22Rv1 (cell line): Measurements from ENCODE around the gene CCDC146.

Experiments used
- H3K27ac ChIP-seq: fragments of 450-650 bp; 2 replicates; pipeline ENCODE4 v1.5.1; 2017
- ZFX ChIP-seq: fragments of 450-650 bp; IDR thresholded peaks from 2 replicates; pipeline ENCODE4 v1.6.1; 2017; ENCODE audit warnings: antibody characterized with exemption, borderline replicate concordance
- TF ChIP-seq, protein P1 (sequence below): fragments of 450-650 bp; IDR thresholded peaks from 2 replicates; pipeline ENCODE4 v1.5.1; 2017; ENCODE audit warnings: mild to moderate bottlenecking

The CCDC146 gene

DNA sequence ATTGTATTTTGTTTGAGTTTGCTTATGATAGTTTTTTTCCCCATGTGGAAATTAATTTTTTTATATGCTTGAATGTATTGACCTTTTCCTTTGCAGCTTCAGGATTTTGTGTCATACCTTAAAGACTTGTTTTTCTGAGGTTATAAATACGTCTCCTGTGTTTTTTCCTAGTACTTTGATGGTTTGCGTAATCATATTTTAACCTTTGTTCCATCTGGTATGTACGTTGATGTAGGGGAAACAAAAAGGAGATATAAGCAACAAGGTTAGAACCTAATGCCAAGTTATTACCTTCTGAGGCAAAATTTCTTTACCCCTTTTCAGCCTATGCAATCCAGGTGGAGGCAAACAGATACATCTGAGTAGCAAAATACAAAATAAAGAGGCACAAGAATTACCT is 59.3 kb downstream of the CCDC146 start:
- TF ChIP-seq ZFX: no peak
- TF ChIP-seq, protein P1, sequence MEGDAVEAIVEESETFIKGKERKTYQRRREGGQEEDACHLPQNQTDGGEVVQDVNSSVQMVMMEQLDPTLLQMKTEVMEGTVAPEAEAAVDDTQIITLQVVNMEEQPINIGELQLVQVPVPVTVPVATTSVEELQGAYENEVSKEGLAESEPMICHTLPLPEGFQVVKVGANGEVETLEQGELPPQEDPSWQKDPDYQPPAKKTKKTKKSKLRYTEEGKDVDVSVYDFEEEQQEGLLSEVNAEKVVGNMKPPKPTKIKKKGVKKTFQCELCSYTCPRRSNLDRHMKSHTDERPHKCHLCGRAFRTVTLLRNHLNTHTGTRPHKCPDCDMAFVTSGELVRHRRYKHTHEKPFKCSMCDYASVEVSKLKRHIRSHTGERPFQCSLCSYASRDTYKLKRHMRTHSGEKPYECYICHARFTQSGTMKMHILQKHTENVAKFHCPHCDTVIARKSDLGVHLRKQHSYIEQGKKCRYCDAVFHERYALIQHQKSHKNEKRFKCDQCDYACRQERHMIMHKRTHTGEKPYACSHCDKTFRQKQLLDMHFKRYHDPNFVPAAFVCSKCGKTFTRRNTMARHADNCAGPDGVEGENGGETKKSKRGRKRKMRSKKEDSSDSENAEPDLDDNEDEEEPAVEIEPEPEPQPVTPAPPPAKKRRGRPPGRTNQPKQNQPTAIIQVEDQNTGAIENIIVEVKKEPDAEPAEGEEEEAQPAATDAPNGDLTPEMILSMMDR: no peak
- H3K27ac ChIP-seq: no peak overlapping the region

DNA sequence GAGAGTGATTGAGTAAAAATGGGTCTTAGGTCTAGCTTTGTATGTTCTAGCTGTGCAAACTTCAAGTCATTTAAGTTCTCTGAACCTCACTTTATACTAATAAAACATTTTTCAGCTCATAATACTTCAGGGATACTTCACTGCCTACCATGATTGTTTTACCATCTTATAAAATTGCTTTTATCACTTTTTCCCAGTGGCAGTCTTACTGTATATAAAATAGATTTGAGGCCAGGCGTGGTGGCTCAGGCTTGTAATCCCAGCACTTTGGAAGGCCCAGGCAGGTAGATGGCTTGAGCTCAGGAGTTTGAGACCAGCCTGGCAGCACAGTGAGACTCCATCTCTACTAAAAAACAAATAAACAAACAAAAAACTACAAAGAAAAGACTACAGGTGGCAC is 59.8 kb downstream of the CCDC146 start:
- H3K27ac ChIP-seq: no peak overlapping the region
- no peak for TF ChIP-seq ZFX

DNA sequence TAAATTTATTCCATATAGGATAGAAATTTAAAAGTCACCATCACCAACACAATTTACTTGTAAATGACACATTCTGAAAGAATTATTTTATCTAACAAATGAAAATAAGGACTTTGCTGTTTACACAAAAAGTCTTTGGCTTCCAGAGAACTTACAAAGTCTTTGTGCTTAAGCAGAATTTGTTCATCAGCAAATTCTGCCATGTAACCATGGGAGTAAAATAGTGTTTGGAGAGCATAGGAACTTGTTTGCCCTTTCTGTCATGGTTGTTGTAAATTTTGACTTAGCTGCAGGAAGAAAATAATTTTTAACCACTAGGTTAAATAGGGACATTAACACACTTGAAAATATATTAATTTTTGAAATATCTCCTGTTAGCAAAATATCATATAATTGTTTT is 62.0 kb downstream of the CCDC146 start:
- no peak overlapping the region for H3K27ac ChIP-seq
- no peak for TF ChIP-seq ZFX
- TF ChIP-seq, protein P1: no peak

DNA sequence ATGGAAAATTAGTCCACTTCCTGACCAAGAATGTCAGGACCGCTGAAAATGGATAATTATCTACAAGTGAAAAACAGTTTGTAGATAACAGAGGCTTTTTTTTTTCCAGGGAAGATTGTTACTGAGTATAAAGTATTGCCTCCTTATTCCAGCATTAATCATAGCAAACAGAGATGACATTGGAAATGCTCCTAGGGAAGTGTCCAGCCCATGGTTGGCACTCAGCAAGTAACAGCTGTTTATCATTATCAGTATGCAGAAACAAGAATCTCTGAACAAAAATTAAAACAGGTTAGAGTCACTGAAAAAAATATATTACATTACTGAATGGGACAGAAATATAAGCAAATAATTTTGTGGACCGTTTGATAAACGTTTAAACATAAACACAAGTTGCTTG is 62.6 kb downstream of the CCDC146 start:
- H3K27ac ChIP-seq: no peak overlapping the region
- TF ChIP-seq, protein P1: no peak
- TF ChIP-seq ZFX: no peak

DNA sequence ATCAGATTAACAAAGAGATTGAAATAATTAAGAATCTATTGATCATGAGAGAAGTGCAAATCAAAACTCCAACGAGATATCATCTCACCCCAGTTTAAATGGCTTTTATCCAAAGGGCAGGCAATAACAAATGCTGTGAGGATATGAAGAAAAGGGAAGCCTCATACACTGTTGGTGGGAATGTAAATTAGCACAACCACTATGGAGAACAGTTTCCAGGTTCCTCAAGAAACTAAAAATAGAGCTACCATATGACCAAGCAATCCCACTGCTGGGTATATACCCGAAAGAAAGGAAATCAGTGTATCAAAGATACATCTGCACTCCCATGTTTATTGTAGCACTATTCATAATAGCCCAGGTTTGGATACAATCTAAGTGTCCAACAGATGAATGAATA is 63.5 kb downstream of the CCDC146 start:
- TF ChIP-seq ZFX: no peak
- TF ChIP-seq, protein P1: no peak
- H3K27ac ChIP-seq: no peak overlapping the region

DNA sequence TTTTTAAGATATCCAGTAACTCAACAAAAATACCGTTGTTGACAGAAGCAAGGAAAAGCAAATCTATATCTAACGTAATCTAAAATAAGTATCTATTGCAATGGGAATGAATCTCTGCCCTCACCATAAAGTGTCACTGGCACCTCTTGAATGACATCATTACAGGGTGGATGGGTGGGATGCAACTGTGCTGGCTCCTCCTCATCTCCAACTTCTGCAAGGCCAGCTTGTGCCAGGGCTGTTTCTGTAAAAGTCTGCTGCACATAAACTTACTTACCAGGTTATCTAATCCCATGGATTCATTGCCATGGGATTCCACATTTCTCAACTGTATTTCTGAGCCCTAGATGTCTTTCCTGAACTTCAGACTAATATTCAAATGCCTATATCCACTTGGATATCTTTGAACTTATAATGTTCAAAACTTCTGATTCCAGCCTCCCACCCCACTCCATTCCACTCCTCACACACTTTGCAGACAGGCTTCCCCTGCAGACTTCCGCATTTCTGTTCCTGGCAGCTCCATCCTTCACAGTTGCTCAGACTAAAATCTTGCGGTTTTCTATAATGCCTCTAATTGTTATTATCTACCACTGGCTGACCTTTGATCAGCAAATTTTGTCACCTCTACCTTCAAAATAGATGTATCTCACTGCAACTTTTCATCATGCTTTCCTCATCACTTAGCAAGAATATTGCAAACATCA is 66.5 kb downstream of the CCDC146 start:
- TF ChIP-seq, protein P1: no peak
- TF ChIP-seq ZFX: no peak

DNA sequence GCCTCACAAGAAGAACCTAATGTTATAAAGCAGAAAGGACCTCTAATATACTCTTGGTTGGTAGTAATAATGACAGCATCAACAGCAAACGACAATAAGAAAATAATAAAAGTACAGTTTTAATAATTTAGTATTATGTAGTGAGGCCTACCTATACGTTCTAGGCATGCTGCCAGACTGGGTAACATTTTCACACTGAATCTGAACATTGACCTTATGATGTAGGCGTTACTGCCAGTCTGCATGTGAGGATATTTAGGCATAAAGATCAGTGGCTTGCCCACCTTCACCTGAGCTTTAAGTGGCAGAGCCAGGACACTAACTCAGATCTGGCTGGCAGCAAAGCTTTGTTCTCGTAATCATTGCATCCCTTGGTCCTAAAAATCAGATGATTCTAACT is 74.7 kb downstream of the CCDC146 start:
- no peak overlapping the region for H3K27ac ChIP-seq
- no peak for TF ChIP-seq ZFX
- TF ChIP-seq, protein P1: no peak

More for the DNA sequence above, 66.5 kb downstream of the CCDC146 start:
- no peak overlapping the region for H3K27ac ChIP-seq
